Fibroblast of pulmonary artery (primary cell): ENCODE results near the gene LRRC27.

Experiments used
- DNase-seq: peaks from one replicate; pipeline ENCODE4 v3.0.0-alpha.2; 2010; ENCODE audit warnings: low read depth
- H3K4me3 ChIP-seq: replicated peaks from 2 replicates; pipeline ENCODE4 v1.5.1; 2011; ENCODE audit warnings: low read depth, mild to moderate bottlenecking, control low read depth, low read length, moderate library complexity
- CTCF ChIP-seq: IDR thresholded peaks from 2 replicates; pipeline ENCODE4 v1.5.1; 2011; ENCODE audit warnings: mild to moderate bottlenecking, control low read depth, low read length, inconsistent platforms; ENCODE audit errors: missing control alignments

LRRC27 gene

GRCh38 chr10:132387764-132388210 is 55.8 kb downstream of the LRRC27 start:
- no peak overlapping the region for H3K4me3 ChIP-seq
- peak; percentile 45 for TF ChIP-seq CTCF
- peak; percentile 42 for DNase-seq

GRCh38 chr10:132388891-132389432 is 57.0 kb downstream of the LRRC27 start:
- DNase-seq: no peak
- no peak overlapping the region for H3K4me3 ChIP-seq
- TF ChIP-seq CTCF: no peak

DNA sequence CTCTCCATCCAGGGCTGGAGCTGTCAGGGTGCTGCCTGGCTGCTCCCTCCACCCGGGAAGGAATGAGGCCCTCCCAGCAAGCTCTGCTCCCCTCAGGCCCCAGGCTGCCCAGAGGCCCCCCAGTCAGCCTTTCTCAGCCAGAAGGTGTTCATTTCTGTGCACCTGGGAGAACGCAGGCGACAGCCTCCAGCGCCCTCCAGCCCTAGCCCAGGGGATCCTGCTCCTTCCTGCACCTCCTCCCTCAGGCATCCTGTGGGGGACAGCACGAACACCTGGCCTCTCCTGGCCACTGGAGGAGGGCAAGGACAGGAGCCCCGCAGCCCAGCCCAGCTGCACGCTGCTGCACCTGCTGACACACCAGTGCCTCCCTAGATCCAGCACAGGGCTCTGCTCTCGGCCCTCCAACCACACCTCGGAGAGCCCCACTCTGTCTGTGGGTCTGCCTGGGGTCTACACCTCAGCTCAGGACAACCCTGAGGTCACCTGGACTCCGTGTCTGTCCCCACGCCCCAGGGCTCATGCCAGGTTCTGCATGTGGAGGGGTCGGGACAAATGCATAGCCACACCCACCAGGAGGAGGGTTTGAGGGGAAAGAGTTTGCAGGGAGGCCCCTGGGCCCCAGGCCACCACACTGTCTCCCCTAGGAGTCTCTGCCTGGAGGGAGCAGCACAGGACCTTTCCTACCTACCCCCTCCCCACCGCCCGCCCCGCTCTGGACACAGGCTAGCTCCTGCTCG is 57.6 kb downstream of the LRRC27 start:
- no peak for TF ChIP-seq CTCF
- no peak overlapping the region for H3K4me3 ChIP-seq
- no peak for DNase-seq

DNA sequence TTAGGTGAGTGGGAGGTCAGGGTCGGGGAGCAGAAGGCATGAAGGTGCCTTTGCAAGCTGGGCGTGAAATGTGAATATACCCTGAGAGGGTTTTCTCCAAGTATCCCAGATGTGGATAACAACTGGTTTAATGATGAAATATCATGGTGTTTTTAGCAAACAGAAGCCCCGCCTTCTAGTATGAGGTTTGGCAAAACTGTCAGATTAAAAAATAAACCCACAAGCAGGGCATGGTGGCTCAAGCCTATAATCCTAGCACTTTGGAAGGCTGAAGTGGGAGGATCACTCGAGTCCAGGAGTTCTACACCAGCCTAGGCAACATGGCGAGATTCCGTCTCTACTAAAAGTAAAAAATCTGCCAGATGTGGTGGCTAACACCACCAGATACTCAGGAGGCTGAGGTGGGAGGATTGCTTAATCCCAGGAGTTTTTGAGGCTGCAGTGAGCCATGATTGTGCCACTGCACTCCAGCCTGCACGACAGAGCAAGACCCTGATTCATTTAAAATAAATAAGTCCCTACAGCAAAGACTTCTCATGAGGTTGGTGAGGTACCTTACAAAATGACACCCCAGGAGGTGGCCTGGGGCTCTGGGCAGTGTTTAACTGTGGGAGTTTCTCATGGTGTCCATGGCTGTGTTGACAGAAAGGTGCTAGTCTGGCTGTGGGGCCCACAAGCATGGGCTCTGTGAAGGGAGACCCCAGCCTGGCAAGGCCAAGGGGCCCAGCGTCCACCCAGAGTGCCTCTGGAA is 58.4 kb downstream of the LRRC27 start:
- no peak overlapping the region for H3K4me3 ChIP-seq
- DNase-seq: no peak
- no peak for TF ChIP-seq CTCF

DNA sequence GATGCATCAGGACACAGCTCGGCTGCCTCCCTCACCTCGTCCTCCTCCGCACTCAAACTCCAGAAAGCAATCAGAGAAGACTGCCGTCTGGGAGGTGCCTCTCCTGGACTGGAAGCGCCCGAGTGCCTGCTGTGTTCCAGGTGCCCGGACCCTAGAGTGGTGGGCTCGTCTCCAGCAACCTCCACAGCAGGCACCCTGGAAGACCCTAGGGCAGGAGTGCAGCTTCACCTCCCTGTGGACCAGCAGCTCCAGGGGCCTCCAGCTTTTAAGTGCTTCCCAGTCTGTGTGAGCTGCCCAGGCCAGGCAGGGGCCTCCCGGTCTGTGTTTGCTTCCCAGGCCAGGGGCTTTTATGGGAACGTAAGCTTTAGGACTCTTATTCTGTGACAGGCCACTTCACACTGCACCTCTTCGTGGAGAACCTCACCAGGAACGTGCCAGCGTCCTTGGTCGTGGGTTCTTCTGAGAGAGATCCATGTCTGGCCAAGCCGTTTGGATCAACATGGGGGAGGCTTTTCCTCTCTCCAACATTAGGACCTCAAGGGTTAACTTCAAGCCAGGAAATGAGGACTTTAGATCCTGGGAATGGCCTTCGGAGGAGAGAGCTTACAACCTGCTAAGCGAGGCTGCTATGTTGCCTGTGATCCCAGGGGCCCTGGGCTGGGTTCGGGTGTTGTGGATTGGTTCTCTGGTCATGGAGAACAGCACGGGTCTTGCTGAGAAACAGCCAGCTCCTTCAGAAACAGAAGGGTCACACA is 59.1 kb downstream of the LRRC27 start:
- TF ChIP-seq CTCF: no peak
- H3K4me3 ChIP-seq: no peak overlapping the region
- DNase-seq: no peak

DNA sequence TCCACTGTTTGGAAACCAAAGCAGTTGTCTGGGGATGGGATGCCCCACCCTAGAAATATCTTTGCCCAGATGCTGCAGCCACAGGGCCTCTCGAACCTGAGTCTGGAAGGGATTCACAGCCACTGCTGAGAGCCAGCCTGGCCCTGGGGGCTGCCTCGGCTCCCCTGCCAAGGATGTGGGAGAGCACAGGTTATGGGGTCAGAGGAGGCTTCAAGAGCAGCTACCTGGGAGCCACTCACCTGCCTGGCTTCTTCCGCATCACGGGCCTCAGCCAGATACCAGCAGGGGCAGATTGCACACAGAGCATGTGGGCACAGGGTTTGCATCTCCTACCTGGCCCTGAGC is 59.7 kb downstream of the LRRC27 start:
- no peak for DNase-seq
- H3K4me3 ChIP-seq: no peak overlapping the region
- no peak for TF ChIP-seq CTCF
